HEK293 (cell line): ENCODE results near the gene SIRT4.
A peak's percentile ranks its signal among the peaks of the same experiment; 100 is the strongest.

Source experiments
- BCL11A ChIP-seq: fragments of 450-650 bp; formaldehyde crosslinking; IDR thresholded peaks from 2 replicates; pipeline ENCODE4 v1.5.1; 2016; ENCODE audit warnings: low read depth, missing biosample characterization, missing genetic modification characterization
- GLIS2 ChIP-seq: fragments of 450-650 bp; formaldehyde crosslinking; IDR thresholded peaks from 2 replicates; pipeline ENCODE4 v1.5.1; 2016; ENCODE audit warnings: missing biosample characterization, missing genetic modification characterization
- IKZF3 ChIP-seq: fragments of 450-650 bp; IDR thresholded peaks from 2 replicates; pipeline ENCODE4 v1.5.0; 2018; ENCODE audit warnings: missing biosample characterization, mild to moderate bottlenecking, missing genetic modification characterization, moderate library complexity
- KLF16 ChIP-seq: fragments of 450-650 bp; formaldehyde crosslinking; IDR thresholded peaks from 2 replicates; pipeline ENCODE4 v1.5.1; 2017; ENCODE audit warnings: missing biosample characterization, missing genetic modification characterization
- SP3 ChIP-seq: fragments of 450-650 bp; formaldehyde crosslinking; IDR thresholded peaks from 2 replicates; pipeline ENCODE4 v1.5.1; 2016; ENCODE audit warnings: missing biosample characterization, missing genetic modification characterization
- SP7 ChIP-seq: fragments of 450-650 bp; formaldehyde crosslinking; IDR thresholded peaks from 2 replicates; pipeline ENCODE4 v1.5.1; 2016; ENCODE audit warnings: missing biosample characterization, missing genetic modification characterization
- WT1 ChIP-seq: fragments of 450-650 bp; formaldehyde crosslinking; IDR thresholded peaks from 2 replicates; pipeline ENCODE4 v1.5.1; 2016; ENCODE audit warnings: missing biosample characterization, missing genetic modification characterization
- YY2 ChIP-seq: fragments of 450-650 bp; formaldehyde crosslinking; IDR thresholded peaks from 2 replicates; pipeline ENCODE4 v1.5.1; 2016; ENCODE audit warnings: missing biosample characterization, missing genetic modification characterization
- ZBTB17 ChIP-seq: fragments of 450-650 bp; formaldehyde crosslinking; IDR thresholded peaks from 2 replicates; pipeline ENCODE4 v1.5.1; 2016; ENCODE audit warnings: missing biosample characterization, missing genetic modification characterization
- ZBTB20 ChIP-seq: fragments of 450-650 bp; formaldehyde crosslinking; IDR thresholded peaks from 2 replicates; pipeline ENCODE4 v1.5.1; 2016; ENCODE audit warnings: missing biosample characterization, missing genetic modification characterization
- ZEB2 ChIP-seq: fragments of 450-650 bp; formaldehyde crosslinking; IDR thresholded peaks from 2 replicates; pipeline ENCODE4 v1.5.1; 2016; ENCODE audit warnings: missing biosample characterization, missing genetic modification characterization
- ZFP69B ChIP-seq: fragments of 450-650 bp; formaldehyde crosslinking; IDR thresholded peaks from 2 replicates; pipeline ENCODE4 v1.5.1; 2016; ENCODE audit warnings: missing biosample characterization, missing genetic modification characterization
- ZNF140 ChIP-seq: fragments of 450-650 bp; formaldehyde crosslinking; IDR thresholded peaks from 2 replicates; pipeline ENCODE4 v1.5.1; 2016; ENCODE audit warnings: missing biosample characterization, missing genetic modification characterization
- ZNF146 ChIP-seq: fragments of 450-650 bp; formaldehyde crosslinking; IDR thresholded peaks from 2 replicates; pipeline ENCODE4 v1.5.1; 2016; ENCODE audit warnings: missing biosample characterization, missing genetic modification characterization
- ZNF292 ChIP-seq: fragments of 450-650 bp; formaldehyde crosslinking; IDR thresholded peaks from 2 replicates; pipeline ENCODE4 v1.5.1; 2016; ENCODE audit warnings: low read depth, missing biosample characterization, missing genetic modification characterization, borderline replicate concordance
- ZNF335 ChIP-seq: fragments of 450-650 bp; formaldehyde crosslinking; conservative IDR thresholded peaks from 2 replicates; pipeline ENCODE4 v1.5.1; 2016; ENCODE audit warnings: missing biosample characterization, missing genetic modification characterization
- ZNF391 ChIP-seq: fragments of 450-650 bp; formaldehyde crosslinking; IDR thresholded peaks from 2 replicates; pipeline ENCODE4 v1.5.1; 2016; ENCODE audit warnings: low read depth, missing biosample characterization, missing genetic modification characterization, borderline replicate concordance
- ZNF404 ChIP-seq: fragments of 450-650 bp; formaldehyde crosslinking; IDR thresholded peaks from 2 replicates; pipeline ENCODE4 v1.5.1; 2017; ENCODE audit warnings: missing biosample characterization, missing genetic modification characterization
- ZNF473 ChIP-seq: fragments of 450-650 bp; formaldehyde crosslinking; IDR thresholded peaks from 2 replicates; pipeline ENCODE4 v1.5.1; 2017; ENCODE audit warnings: missing biosample characterization, missing genetic modification characterization
- ZNF596 ChIP-seq: fragments of 450-650 bp; IDR thresholded peaks from 2 replicates; pipeline ENCODE4 v1.5.0; 2018; ENCODE audit warnings: missing biosample characterization, mild to moderate bottlenecking, missing genetic modification characterization, moderate library complexity
- ZNF623 ChIP-seq: fragments of 450-650 bp; formaldehyde crosslinking; IDR thresholded peaks from 2 replicates; pipeline ENCODE4 v1.5.1; 2016; ENCODE audit warnings: missing biosample characterization, missing genetic modification characterization
- ZNF785 ChIP-seq: fragments of 450-650 bp; formaldehyde crosslinking; IDR thresholded peaks from 2 replicates; pipeline ENCODE4 v1.5.1; 2016; ENCODE audit warnings: missing biosample characterization, missing genetic modification characterization
- ZNF837 ChIP-seq: fragments of 450-650 bp; formaldehyde crosslinking; IDR thresholded peaks from 2 replicates; pipeline ENCODE4 v1.5.1; 2016; ENCODE audit warnings: missing biosample characterization, missing genetic modification characterization
- ZSCAN16 ChIP-seq: fragments of 450-650 bp; formaldehyde crosslinking; IDR thresholded peaks from 2 replicates; pipeline ENCODE4 v1.5.1; 2016; ENCODE audit warnings: missing biosample characterization, missing genetic modification characterization
- ZSCAN23 ChIP-seq: fragments of 450-650 bp; formaldehyde crosslinking; IDR thresholded peaks from 2 replicates; pipeline ENCODE4 v1.5.1; 2016; ENCODE audit warnings: missing biosample characterization, missing genetic modification characterization
- TF ChIP-seq, protein P1 (sequence below): fragments of 450-650 bp; formaldehyde crosslinking; IDR thresholded peaks from 2 replicates; pipeline ENCODE4 v1.5.1; 2016; ENCODE audit warnings: missing biosample characterization, missing genetic modification characterization, low read depth
- TF ChIP-seq, protein P2 (sequence below): fragments of 450-650 bp; formaldehyde crosslinking; IDR thresholded peaks from 2 replicates; pipeline ENCODE4 v1.5.1; 2016; ENCODE audit warnings: missing biosample characterization, missing genetic modification characterization
- TF ChIP-seq, protein P3 (sequence below): fragments of 450-650 bp; formaldehyde crosslinking; IDR thresholded peaks from 2 replicates; pipeline ENCODE4 v1.5.1; 2016; ENCODE audit warnings: missing biosample characterization, missing genetic modification characterization
- TF ChIP-seq, protein P4 (sequence below): fragments of 450-650 bp; formaldehyde crosslinking; IDR thresholded peaks from 2 replicates; pipeline ENCODE4 v1.5.1; 2016; ENCODE audit warnings: missing biosample characterization, missing genetic modification characterization
- TF ChIP-seq, protein P5 (sequence below): fragments of 450-650 bp; IDR thresholded peaks from 2 replicates; pipeline ENCODE4 v1.5.1; 2018; ENCODE audit warnings: missing biosample characterization, missing genetic modification characterization
- TF ChIP-seq, protein P6 (sequence below): fragments of 450-650 bp; formaldehyde crosslinking; IDR thresholded peaks from 2 replicates; pipeline ENCODE4 v1.5.1; 2016; ENCODE audit warnings: missing biosample characterization, missing genetic modification characterization
- TF ChIP-seq, protein P7 (sequence below): fragments of 450-650 bp; formaldehyde crosslinking; optimal IDR thresholded peaks from 2 replicates; pipeline ENCODE3; 2016; ENCODE audit warnings: missing biosample characterization, mild to moderate bottlenecking, missing genetic modification characterization

The SIRT4 gene

DNA sequence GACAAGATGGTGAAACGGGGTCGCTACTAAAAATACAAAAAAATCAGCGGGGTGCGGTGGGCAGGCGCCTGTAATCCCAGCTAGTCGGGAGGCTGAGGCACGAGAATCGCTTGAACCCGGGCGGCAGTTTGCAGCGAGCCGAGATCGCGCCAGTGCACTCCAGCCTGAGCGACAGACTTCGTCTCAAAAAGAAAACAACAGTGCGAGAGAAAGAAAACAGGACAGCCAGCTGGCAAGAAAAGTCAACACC lies 9.8 kb upstream of the SIRT4 start (continued):
- TF ChIP-seq, protein P1, sequence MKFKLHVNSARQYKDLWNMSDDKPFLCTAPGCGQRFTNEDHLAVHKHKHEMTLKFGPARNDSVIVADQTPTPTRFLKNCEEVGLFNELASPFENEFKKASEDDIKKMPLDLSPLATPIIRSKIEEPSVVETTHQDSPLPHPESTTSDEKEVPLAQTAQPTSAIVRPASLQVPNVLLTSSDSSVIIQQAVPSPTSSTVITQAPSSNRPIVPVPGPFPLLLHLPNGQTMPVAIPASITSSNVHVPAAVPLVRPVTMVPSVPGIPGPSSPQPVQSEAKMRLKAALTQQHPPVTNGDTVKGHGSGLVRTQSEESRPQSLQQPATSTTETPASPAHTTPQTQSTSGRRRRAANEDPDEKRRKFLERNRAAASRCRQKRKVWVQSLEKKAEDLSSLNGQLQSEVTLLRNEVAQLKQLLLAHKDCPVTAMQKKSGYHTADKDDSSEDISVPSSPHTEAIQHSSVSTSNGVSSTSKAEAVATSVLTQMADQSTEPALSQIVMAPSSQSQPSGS (tag by site-specific recombination): no peak
- TF ChIP-seq ZBTB17 (tag by site-specific recombination) (peak; percentile 60), ZNF391 (tag by site-specific recombination) (no peak), YY2 (no peak), ZFP69B (tag by site-specific recombination) (peak; percentile 10), ZNF404 (no peak), ZNF473 (tag by site-specific recombination) (no peak), WT1 (tag by site-specific recombination) (0 out of 2 replicates have a peak, but pooled peaks have one; percentile 5), KLF16 (tag by site-specific recombination) (0 out of 2 replicates have a peak, but pooled peaks have one; percentile 78), SP3 (no peak), ZNF140 (tag by site-specific recombination) (no peak), ZNF837 (tag by site-specific recombination) (no peak), ZSCAN16 (no peak), ZNF785 (tag by site-specific recombination) (no peak; the same call in 1 of the 2 replicates), GLIS2 (tag by site-specific recombination) (0 out of 2 replicates have a peak, but pooled peaks have one; percentile 6), IKZF3 (tag by site-specific recombination) (no peak), SP7 (no peak), ZBTB20 (peak; percentile 74), ZEB2 (tag by site-specific recombination) (no peak), ZSCAN23 (tag by site-specific recombination) (peak; percentile 10; the same call in 1 of the 2 replicates), ZNF146 (0 out of 2 replicates have a peak, but pooled peaks have one; percentile 10), ZNF623 (0 out of 2 replicates have a peak, but pooled peaks have one; percentile 8), BCL11A (0 out of 2 replicates have a peak, but pooled peaks have one; percentile 89), ZNF292 (no peak), ZNF596 (no peak), ZNF335 (tag by site-specific recombination) (peak; percentile 85)
- TF ChIP-seq, protein P2, sequence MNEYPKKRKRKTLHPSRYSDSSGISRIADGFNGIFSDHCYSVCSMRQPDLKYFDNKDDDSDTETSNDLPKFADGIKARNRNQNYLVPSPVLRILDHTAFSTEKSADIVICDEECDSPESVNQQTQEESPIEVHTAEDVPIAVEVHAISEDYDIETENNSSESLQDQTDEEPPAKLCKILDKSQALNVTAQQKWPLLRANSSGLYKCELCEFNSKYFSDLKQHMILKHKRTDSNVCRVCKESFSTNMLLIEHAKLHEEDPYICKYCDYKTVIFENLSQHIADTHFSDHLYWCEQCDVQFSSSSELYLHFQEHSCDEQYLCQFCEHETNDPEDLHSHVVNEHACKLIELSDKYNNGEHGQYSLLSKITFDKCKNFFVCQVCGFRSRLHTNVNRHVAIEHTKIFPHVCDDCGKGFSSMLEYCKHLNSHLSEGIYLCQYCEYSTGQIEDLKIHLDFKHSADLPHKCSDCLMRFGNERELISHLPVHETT (tag by site-specific recombination): peak; percentile 1; the same call in 1 of the 2 replicates
- TF ChIP-seq, protein P3, sequence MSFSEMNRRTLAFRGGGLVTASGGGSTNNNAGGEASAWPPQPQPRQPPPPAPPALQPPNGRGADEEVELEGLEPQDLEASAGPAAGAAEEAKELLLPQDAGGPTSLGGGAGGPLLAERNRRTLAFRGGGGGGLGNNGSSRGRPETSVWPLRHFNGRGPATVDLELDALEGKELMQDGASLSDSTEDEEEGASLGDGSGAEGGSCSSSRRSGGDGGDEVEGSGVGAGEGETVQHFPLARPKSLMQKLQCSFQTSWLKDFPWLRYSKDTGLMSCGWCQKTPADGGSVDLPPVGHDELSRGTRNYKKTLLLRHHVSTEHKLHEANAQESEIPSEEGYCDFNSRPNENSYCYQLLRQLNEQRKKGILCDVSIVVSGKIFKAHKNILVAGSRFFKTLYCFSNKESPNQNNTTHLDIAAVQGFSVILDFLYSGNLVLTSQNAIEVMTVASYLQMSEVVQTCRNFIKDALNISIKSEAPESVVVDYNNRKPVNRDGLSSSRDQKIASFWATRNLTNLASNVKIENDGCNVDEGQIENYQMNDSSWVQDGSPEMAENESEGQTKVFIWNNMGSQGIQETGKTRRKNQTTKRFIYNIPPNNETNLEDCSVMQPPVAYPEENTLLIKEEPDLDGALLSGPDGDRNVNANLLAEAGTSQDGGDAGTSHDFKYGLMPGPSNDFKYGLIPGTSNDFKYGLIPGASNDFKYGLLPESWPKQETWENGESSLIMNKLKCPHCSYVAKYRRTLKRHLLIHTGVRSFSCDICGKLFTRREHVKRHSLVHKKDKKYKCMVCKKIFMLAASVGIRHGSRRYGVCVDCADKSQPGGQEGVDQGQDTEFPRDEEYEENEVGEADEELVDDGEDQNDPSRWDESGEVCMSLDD: 0 out of 2 replicates have a peak, but pooled peaks have one; percentile 30
- TF ChIP-seq, protein P4, sequence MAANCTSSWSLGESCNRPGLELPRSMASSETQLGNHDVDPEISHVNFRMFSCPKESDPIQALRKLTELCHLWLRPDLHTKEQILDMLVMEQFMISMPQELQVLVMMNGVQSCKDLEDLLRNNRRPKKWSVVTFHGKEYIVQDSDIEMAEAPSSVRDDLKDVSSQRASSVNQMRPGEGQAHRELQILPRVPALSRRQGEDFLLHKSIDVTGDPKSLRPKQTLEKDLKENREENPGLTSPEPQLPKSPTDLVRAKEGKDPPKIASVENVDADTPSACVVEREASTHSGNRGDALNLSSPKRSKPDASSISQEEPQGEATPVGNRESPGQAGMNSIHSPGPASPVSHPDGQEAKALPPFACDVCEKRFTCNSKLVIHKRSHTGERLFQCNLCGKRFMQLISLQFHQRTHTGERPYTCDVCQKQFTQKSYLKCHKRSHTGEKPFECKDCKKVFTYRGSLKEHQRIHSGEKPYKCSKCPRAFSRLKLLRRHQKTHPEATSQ (tag by site-specific recombination): peak; percentile 91; the same call in 1 of the 2 replicates
- TF ChIP-seq, protein P5, sequence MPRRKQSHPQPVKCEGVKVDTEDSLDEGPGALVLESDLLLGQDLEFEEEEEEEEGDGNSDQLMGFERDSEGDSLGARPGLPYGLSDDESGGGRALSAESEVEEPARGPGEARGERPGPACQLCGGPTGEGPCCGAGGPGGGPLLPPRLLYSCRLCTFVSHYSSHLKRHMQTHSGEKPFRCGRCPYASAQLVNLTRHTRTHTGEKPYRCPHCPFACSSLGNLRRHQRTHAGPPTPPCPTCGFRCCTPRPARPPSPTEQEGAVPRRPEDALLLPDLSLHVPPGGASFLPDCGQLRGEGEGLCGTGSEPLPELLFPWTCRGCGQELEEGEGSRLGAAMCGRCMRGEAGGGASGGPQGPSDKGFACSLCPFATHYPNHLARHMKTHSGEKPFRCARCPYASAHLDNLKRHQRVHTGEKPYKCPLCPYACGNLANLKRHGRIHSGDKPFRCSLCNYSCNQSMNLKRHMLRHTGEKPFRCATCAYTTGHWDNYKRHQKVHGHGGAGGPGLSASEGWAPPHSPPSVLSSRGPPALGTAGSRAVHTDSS (tag by site-specific recombination): no peak
- TF ChIP-seq, protein P6, sequence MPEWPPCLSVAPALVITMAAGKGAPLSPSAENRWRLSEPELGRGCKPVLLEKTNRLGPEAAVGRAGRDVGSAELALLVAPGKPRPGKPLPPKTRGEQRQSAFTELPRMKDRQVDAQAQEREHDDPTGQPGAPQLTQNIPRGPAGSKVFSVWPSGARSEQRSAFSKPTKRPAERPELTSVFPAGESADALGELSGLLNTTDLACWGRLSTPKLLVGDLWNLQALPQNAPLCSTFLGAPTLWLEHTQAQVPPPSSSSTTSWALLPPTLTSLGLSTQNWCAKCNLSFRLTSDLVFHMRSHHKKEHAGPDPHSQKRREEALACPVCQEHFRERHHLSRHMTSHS (tag by site-specific recombination): peak; percentile 19; the same call in 1 of the 2 replicates
- TF ChIP-seq, protein P7, sequence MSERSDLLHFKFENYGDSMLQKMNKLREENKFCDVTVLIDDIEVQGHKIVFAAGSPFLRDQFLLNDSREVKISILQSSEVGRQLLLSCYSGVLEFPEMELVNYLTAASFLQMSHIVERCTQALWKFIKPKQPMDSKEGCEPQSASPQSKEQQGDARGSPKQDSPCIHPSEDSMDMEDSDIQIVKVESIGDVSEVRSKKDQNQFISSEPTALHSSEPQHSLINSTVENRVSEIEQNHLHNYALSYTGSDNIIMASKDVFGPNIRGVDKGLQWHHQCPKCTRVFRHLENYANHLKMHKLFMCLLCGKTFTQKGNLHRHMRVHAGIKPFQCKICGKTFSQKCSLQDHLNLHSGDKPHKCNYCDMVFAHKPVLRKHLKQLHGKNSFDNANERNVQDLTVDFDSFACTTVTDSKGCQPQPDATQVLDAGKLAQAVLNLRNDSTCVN: peak; percentile 34
